Measurements from ENCODE around the gene DNER. TPM values are rescaled to one million over a fixed set of nuclear protein-coding genes. Genes with fewer than 3 reads are reported as not detected.

DNER gene
- polyA plus RNA-seq, 3 donors: 0.12 to 0.20 (median 0.16) TPM

DNA sequence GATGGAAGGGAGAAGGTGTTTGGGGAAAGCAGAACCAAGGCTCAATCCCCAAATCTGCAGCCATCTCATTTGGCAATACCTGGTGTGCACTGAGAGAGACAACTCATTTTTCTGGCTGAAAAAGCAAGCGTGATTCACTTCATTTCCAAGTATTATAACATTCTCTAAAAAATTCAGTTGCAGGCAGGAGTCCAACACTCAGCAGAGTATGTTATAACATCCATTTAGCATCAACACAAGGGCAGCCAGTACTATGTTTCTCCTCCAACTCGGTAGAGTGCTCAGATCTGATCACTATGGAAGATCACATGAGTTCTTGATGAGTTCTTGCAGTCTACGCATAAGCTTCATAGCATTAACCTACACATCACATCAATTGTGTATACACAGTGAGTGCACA, 343.8 kb downstream of the DNER start:
- Histone ChIP-seq H3K4me1 (ENCODE audit: control insufficient read depth in 1 of 2, insufficient read depth in 2 of 2, low read length in 2 of 2) (no peaks in the 10 kb centered on the region), H3K36me3 (replicated peaks in 1 of 2; ENCODE audit: control insufficient read depth in 1 of 2, insufficient read depth in 2 of 2, low read length in 2 of 2) (no peaks in the 10 kb centered on the region), H3K27me3 (ENCODE audit: control insufficient read depth in 2 of 2, insufficient read depth in 2 of 2, low read length in 2 of 2) (peaks cover 0 to 6% of the 10 kb centered on the region in 2 donors), H3K79me2 (ENCODE audit: insufficient read depth, low read length) (no peaks in the 10 kb centered on the region), H3K27ac (ENCODE audit: low read depth in 1 of 2, low read length in 2 of 2) (no peak overlapping the region), H3K9me3 (replicated peaks in 1 of 2; ENCODE audit: control insufficient read depth in 1 of 2, insufficient read depth in 1 of 2, low read length in 2 of 2) (peaks cover 9 to 12% of the 10 kb centered on the region in 2 donors), H3K4me2 (replicated peaks; ENCODE audit: extremely low read depth, low read length, poor library complexity, severe bottlenecking) (no peak overlapping the region), H3K9ac (ENCODE audit: insufficient read depth, low read length, poor library complexity, severe bottlenecking) (no peak overlapping the region), H3K4me3 (replicated peaks in 1 of 3; ENCODE audit: low read depth in 2 of 3, low read length in 3 of 3) (no peak overlapping the region), H4K20me1 (ENCODE audit: insufficient read depth, low read length) (no peaks in the 10 kb centered on the region), H2AFZ (ENCODE audit: insufficient read depth, low read depth, low read length, poor library complexity, severe bottlenecking) (no peak overlapping the region)
- H3K27me3 Mint-ChIP-seq (ENCODE audit: low read depth in 3 of 3): peaks cover 4 to 18% (median 6%) of the 10 kb centered on the region in 3 donors
- peaks cover 10 to 33% (median 22%) of the 10 kb centered on the region in 7 donors for H3K9me3 Mint-ChIP-seq
- H3K36me3 Mint-ChIP-seq: no peaks in the 10 kb centered on the region
- no peak overlapping the region for H3K4me3 Mint-ChIP-seq
- DNase-seq: no peak
- WGBS (ENCODE audit: insufficient coverage): 100% methylated on average over 2 of the region's 3 CpGs
- no peaks in the 10 kb centered on the region for H3K4me1 Mint-ChIP-seq
- intact Hi-C loops (cut with micrococcal nuclease): loop anchor here in 1 of 2 donors (10.0 kb wide), 1 partner anchor 54 kb away; no protein-coding TSS in a partner anchor
- TF ChIP-seq, protein P1, sequence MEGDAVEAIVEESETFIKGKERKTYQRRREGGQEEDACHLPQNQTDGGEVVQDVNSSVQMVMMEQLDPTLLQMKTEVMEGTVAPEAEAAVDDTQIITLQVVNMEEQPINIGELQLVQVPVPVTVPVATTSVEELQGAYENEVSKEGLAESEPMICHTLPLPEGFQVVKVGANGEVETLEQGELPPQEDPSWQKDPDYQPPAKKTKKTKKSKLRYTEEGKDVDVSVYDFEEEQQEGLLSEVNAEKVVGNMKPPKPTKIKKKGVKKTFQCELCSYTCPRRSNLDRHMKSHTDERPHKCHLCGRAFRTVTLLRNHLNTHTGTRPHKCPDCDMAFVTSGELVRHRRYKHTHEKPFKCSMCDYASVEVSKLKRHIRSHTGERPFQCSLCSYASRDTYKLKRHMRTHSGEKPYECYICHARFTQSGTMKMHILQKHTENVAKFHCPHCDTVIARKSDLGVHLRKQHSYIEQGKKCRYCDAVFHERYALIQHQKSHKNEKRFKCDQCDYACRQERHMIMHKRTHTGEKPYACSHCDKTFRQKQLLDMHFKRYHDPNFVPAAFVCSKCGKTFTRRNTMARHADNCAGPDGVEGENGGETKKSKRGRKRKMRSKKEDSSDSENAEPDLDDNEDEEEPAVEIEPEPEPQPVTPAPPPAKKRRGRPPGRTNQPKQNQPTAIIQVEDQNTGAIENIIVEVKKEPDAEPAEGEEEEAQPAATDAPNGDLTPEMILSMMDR (IDR thresholded peaks at IDR 0.05): no peak
- H3K27ac Mint-ChIP-seq: no peak overlapping the region

DNA sequence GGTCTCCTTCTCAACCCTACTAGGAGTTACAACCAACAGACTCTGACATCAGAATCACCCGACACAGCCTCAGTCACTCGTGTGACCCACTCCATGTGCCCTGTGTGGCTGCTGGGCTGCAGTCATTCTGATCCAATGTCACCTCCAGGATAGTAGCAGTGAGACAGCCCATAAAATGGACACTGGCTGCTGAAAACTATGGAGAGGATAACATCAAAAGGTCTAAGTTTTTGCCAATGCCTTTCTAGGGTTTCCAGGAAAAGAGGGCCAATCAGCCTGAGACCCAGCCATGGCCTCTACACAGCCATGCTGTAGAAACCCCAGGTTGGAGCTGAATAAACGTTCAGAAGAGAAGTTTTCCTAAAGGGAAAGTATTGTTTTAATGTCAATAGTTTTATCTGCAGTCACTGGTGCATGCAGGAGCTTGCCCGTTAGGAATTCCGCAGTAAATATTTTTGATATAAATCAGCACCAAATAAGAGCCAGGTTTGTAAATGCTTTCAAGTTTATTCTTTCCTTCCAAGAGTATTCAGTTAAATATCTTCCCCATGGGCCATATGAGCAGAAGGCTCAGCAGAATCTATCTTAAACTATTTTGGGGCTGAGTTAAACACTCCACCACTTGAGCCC, 351.1 kb downstream of the DNER start:
- H3K79me2 ChIP-seq (ENCODE audit: insufficient read depth, low read length): no peaks in the 10 kb centered on the region
- no peaks in the 10 kb centered on the region for H3K4me1 ChIP-seq (ENCODE audit: control insufficient read depth in 1 of 2, insufficient read depth in 2 of 2, low read length in 2 of 2)
- Mint-ChIP-seq H3K4me1 (no peaks in the 10 kb centered on the region), H3K4me3 (no peak overlapping the region), H3K27ac (no peak overlapping the region), H3K9me3 (peaks cover 9 to 21% (median 16%) of the 10 kb centered on the region in 7 donors), H3K36me3 (no peaks in the 10 kb centered on the region), H3K27me3 (ENCODE audit: low read depth in 3 of 3) (peaks cover 0 to 12% (median 11%) of the 10 kb centered on the region in 3 donors)
- peaks cover 3 to 9% of the 10 kb centered on the region in 2 donors for H3K9me3 ChIP-seq (replicated peaks in 1 of 2; ENCODE audit: control insufficient read depth in 1 of 2, insufficient read depth in 1 of 2, low read length in 2 of 2)
- H2AFZ ChIP-seq (ENCODE audit: insufficient read depth, low read depth, low read length, poor library complexity, severe bottlenecking): no peak overlapping the region
- DNase-seq: no peak
- H3K27me3 ChIP-seq (ENCODE audit: control insufficient read depth in 2 of 2, insufficient read depth in 2 of 2, low read length in 2 of 2): no peaks in the 10 kb centered on the region
- WGBS (ENCODE audit: insufficient coverage): 100% methylated on average over 2 of the region's 5 CpGs
- intact Hi-C loops (cut with micrococcal nuclease): no loop called here
- H3K4me3 ChIP-seq (replicated peaks in 1 of 3; ENCODE audit: low read depth in 2 of 3, low read length in 3 of 3): no peak overlapping the region
- TF ChIP-seq, protein P1 (IDR thresholded peaks at IDR 0.05): no peak
- H3K4me2 ChIP-seq (replicated peaks; ENCODE audit: extremely low read depth, low read length, poor library complexity, severe bottlenecking): no peak overlapping the region
- no peak overlapping the region for H3K9ac ChIP-seq (ENCODE audit: insufficient read depth, low read length, poor library complexity, severe bottlenecking)
- H3K36me3 ChIP-seq (replicated peaks in 1 of 2; ENCODE audit: control insufficient read depth in 1 of 2, insufficient read depth in 2 of 2, low read length in 2 of 2): no peaks in the 10 kb centered on the region
- no peaks in the 10 kb centered on the region for H4K20me1 ChIP-seq (ENCODE audit: insufficient read depth, low read length)
- no peak overlapping the region for H3K27ac ChIP-seq (ENCODE audit: low read depth in 1 of 2, low read length in 2 of 2)
